ENCODE measurements around the gene PRKAG3.

- no peak for TF ChIP-seq POLR2AphosphoS5 (IDR thresholded peaks at IDR 0.05; ENCODE audit: low read depth, low read length)
- no peak for TF ChIP-seq SIN3A (IDR thresholded peaks at IDR 0.05; ENCODE audit: borderline replicate concordance, insufficient read depth, low read length)
- TF ChIP-seq FOXP2 (optimal IDR thresholded peaks at IDR 0.05; ENCODE audit: borderline replicate concordance, extremely low read depth, extremely low read length, insufficient read depth): no peak
- no peak for TF ChIP-seq REST (IDR thresholded peaks at IDR 0.05; ENCODE audit: insufficient read depth in 1 of 2, low read depth in 2 of 2, low read length in 2 of 2)
These were observed 42.9 kb downstream of the PRKAG3 start for GRCh38 chr2:218788529-218789255.
